GM23338 (cell line): ENCODE results near the gene JAKMIP1. TPM values are rescaled to one million over a fixed set of nuclear protein-coding genes. Genes with fewer than 3 reads are reported as not detected.

Experiments
- ATAC-seq: fragments of 200-7000 bp; cut with Tn5 transposase; 3 replicates; pipeline ENCODE4 v1.9.1; 2020
- DNase-seq: peaks from one replicate; pipeline ENCODE4 v3.0.0-alpha.2; 2015; ENCODE audit warnings: low spot score
- H2AFZ ChIP-seq: fragments of 200-600 bp; sonication (generic); 2 replicates; pipeline ENCODE4 v1.8.0; 2016; ENCODE audit warnings: antibody characterized with exemption, mild to moderate bottlenecking, moderate library complexity
- H3F3A ChIP-seq: fragments of 200-600 bp; sonication (generic); replicated peaks from 2 replicates; pipeline ENCODE4 v1.8.0; 2017; ENCODE audit warnings: antibody characterized with exemption, mixed run types, low read depth
- H3K27ac ChIP-seq: fragments of 200-600 bp; sonication (generic); 2 replicates; pipeline ENCODE4 v1.6.1; 2016; ENCODE audit warnings: low read depth
- H3K27me3 ChIP-seq: fragments of 200-600 bp; sonication (generic); 2 replicates; pipeline ENCODE4 v1.8.0; 2016; ENCODE audit warnings: mild to moderate bottlenecking, mixed run types, moderate library complexity; ENCODE audit not compliant: insufficient read depth
- H3K36me3 ChIP-seq: fragments of 200-600 bp; sonication (generic); 2 replicates; pipeline ENCODE4 v1.8.0; 2016; ENCODE audit warnings: mild to moderate bottlenecking; ENCODE audit not compliant: insufficient read depth
- H3K4me1 ChIP-seq: fragments of 200-600 bp; sonication (generic); 2 replicates; pipeline ENCODE4 v1.8.0; 2016; ENCODE audit warnings: mild to moderate bottlenecking, moderate library complexity; ENCODE audit not compliant: insufficient read depth
- H3K4me2 ChIP-seq: fragments of 200-600 bp; sonication (generic); 2 replicates; pipeline ENCODE4 v1.7.1; 2017; ENCODE audit warnings: mixed run types
- H3K4me3 ChIP-seq: fragments of 200-600 bp; sonication (generic); 2 replicates; pipeline ENCODE4 v1.6.1; 2016; ENCODE audit warnings: mixed run types
- H3K79me2 ChIP-seq: fragments of 200-600 bp; sonication (generic); replicated peaks from 2 replicates; pipeline ENCODE4 v1.8.0; 2017; ENCODE audit warnings: mild to moderate bottlenecking; ENCODE audit not compliant: insufficient read depth
- H3K9me2 ChIP-seq: fragments of 200-600 bp; sonication (generic); 2 replicates; pipeline ENCODE4 v1.8.0; 2017; ENCODE audit not compliant: insufficient read depth
- H4K20me1 ChIP-seq: fragments of 200-600 bp; sonication (generic); replicated peaks from 2 replicates; pipeline ENCODE4 v1.8.0; 2017; ENCODE audit warnings: mild to moderate bottlenecking; ENCODE audit not compliant: insufficient read depth
- H3K27ac Mint-ChIP-seq: 2 replicates; pipeline ENCODE4 v1.8.0; 2020; ENCODE audit warnings: inconsistent platforms, mild to moderate bottlenecking, moderate library complexity, mixed read lengths
- H3K27me3 Mint-ChIP-seq: 3 replicates; pipeline ENCODE4 v1.8.0; 2022; ENCODE audit warnings: low read depth, mild to moderate bottlenecking, moderate library complexity, mixed read lengths, inconsistent platforms; ENCODE audit not compliant: insufficient read depth, poor library complexity
- H3K36me3 Mint-ChIP-seq: 3 replicates; pipeline ENCODE4 v1.8.0; 2021; ENCODE audit warnings: low read depth, mild to moderate bottlenecking, inconsistent platforms, moderate library complexity, mixed read lengths
- H3K4me1 Mint-ChIP-seq: 3 replicates; pipeline ENCODE4 v1.8.0; 2020; ENCODE audit warnings: mild to moderate bottlenecking, inconsistent platforms, mixed read lengths
- H3K4me3 Mint-ChIP-seq: 3 replicates; pipeline ENCODE4 v1.8.0; 2021; ENCODE audit warnings: moderate library complexity, mild to moderate bottlenecking, inconsistent platforms, mixed read lengths
- H3K9me3 Mint-ChIP-seq: 3 replicates; pipeline ENCODE4 v1.8.0; 2020; ENCODE audit warnings: moderate library complexity, mild to moderate bottlenecking, inconsistent platforms, mixed read lengths
- CTCF ChIP-seq, 2 experiments: fragments of 200-600 bp in 1 of 2; sonication (generic) in 1 of 2; conservative IDR thresholded peaks; 2 replicates each; pipeline versions ENCODE4 v1.5.1 to v1.6.1; 2016 to 2017; ENCODE audit warnings: antibody characterized with exemption in 2 of 2, low read depth in 2 of 2, mild to moderate bottlenecking in 2 of 2, moderate library complexity in 1 of 2
- EZH2 ChIP-seq: fragments of 200-600 bp; sonication (generic); IDR thresholded peaks from one replicate; pipeline ENCODE4 v1.8.0; 2017; ENCODE audit warnings: antibody characterized with exemption, mild to moderate bottlenecking, low read depth; ENCODE audit not compliant: unreplicated experiment
- EZH2phosphoT487 ChIP-seq: fragments of 200-600 bp; sonication (generic); IDR thresholded peaks from one replicate; pipeline ENCODE4 v1.8.1; 2018; ENCODE audit warnings: antibody characterized with exemption; ENCODE audit not compliant: unreplicated experiment
- JUNB ChIP-seq: IDR thresholded peaks from one replicate; pipeline ENCODE4 v1.6.1; 2016; ENCODE audit warnings: antibody characterized with exemption; ENCODE audit not compliant: unreplicated experiment
- NANOG ChIP-seq: IDR thresholded peaks from 2 replicates; pipeline ENCODE4 v1.6.1; 2016; ENCODE audit warnings: antibody characterized with exemption, borderline replicate concordance
- POLR2AphosphoS5 ChIP-seq: IDR thresholded peaks from 2 replicates; pipeline ENCODE4 v1.6.1; 2016; ENCODE audit warnings: antibody characterized with exemption, low read depth
- REST ChIP-seq: IDR thresholded peaks from one replicate; pipeline ENCODE4 v1.6.1; 2018; ENCODE audit warnings: antibody characterized with exemption; ENCODE audit not compliant: unreplicated experiment
- STAT1 ChIP-seq: IDR thresholded peaks from one replicate; pipeline ENCODE4 v1.6.1; 2016; ENCODE audit warnings: antibody characterized with exemption; ENCODE audit not compliant: unreplicated experiment
- ZNF114 ChIP-seq: fragments of 250-450 bp; sonication (Bioruptor Pico); IDR thresholded peaks from 2 replicates; pipeline ENCODE4 v1.5.0; 2020; ENCODE audit warnings: mild to moderate bottlenecking, moderate library complexity
- ZNF331 ChIP-seq: fragments of 250-450 bp; sonication (Bioruptor Pico); IDR thresholded peaks from 2 replicates; pipeline ENCODE4 v1.5.0; 2020; ENCODE audit warnings: low read depth, mild to moderate bottlenecking, moderate library complexity
- polyA plus RNA-seq: library from polyadenylated mRNA; unstranded; fragments of >200 nt; fragmentation: Nextera tagmentation; extraction: Ambion mirVana; gene quantifications from 2 replicates; pipeline ENCODE4 v1.2.1, GENCODE V29; 2016
- total RNA-seq: library from RNA; depleted of rRNA; stranded (reverse); fragments of >200 nt; shearing (Covaris generic); gene quantifications from 2 replicates; pipeline ENCODE4 v1.2.3, GENCODE V29; 2014
- TF ChIP-seq, protein P1 (sequence below): fragments of 250-450 bp; sonication (Bioruptor Pico); IDR thresholded peaks from 2 replicates; pipeline ENCODE4 v1.5.0; 2020; ENCODE audit warnings: mild to moderate bottlenecking, moderate library complexity

The JAKMIP1 gene
- total and polyA plus RNA-seq, 2 experiments from 2014 or later: 4.6 to 5.1 TPM

- TF ChIP-seq REST: no peak
- TF ChIP-seq STAT1: no peak
- TF ChIP-seq EZH2phosphoT487: no peak
- no peak for TF ChIP-seq ZNF331 (CRISPR knock-in tag)
- no peak for TF ChIP-seq EZH2
- no peak for TF ChIP-seq ZNF114 (CRISPR knock-in tag)
These were observed 209.7 kb downstream of the JAKMIP1 start (continued) for GRCh38 chr4:5990446-5991160.

- no peak overlapping the region for H3K27ac ChIP-seq
- no peak overlapping the region for H3K27ac Mint-ChIP-seq
- peaks cover 5% of the 10 kb centered on the region; the same call in 2 of the 3 replicates for H3K36me3 Mint-ChIP-seq
- no peaks in the 10 kb centered on the region for H4K20me1 ChIP-seq
- H3K9me2 ChIP-seq: peaks cover 3% of the 10 kb centered on the region; the same call in 1 of the 2 replicates
- no peak for DNase-seq
- no peak overlapping the region for H3K4me3 ChIP-seq
- peaks cover 9% of the 10 kb centered on the region for H3K27me3 Mint-ChIP-seq
- no peak for ATAC-seq
- H3K27me3 ChIP-seq: no peaks in the 10 kb centered on the region
- H3F3A ChIP-seq: no peaks in the 10 kb centered on the region
- H3K4me1 ChIP-seq: no peaks in the 10 kb centered on the region
- no peak overlapping the region for H2AFZ ChIP-seq
- H3K4me3 Mint-ChIP-seq: no peak overlapping the region
- H3K4me2 ChIP-seq: no peak overlapping the region
- H3K4me1 Mint-ChIP-seq: no peaks in the 10 kb centered on the region; the same call in 2 of the 3 replicates
- peaks cover 17% of the 10 kb centered on the region for H3K9me3 Mint-ChIP-seq
- H3K36me3 ChIP-seq: no peaks in the 10 kb centered on the region
- no peaks in the 10 kb centered on the region for H3K79me2 ChIP-seq
- TF ChIP-seq, protein P1, sequence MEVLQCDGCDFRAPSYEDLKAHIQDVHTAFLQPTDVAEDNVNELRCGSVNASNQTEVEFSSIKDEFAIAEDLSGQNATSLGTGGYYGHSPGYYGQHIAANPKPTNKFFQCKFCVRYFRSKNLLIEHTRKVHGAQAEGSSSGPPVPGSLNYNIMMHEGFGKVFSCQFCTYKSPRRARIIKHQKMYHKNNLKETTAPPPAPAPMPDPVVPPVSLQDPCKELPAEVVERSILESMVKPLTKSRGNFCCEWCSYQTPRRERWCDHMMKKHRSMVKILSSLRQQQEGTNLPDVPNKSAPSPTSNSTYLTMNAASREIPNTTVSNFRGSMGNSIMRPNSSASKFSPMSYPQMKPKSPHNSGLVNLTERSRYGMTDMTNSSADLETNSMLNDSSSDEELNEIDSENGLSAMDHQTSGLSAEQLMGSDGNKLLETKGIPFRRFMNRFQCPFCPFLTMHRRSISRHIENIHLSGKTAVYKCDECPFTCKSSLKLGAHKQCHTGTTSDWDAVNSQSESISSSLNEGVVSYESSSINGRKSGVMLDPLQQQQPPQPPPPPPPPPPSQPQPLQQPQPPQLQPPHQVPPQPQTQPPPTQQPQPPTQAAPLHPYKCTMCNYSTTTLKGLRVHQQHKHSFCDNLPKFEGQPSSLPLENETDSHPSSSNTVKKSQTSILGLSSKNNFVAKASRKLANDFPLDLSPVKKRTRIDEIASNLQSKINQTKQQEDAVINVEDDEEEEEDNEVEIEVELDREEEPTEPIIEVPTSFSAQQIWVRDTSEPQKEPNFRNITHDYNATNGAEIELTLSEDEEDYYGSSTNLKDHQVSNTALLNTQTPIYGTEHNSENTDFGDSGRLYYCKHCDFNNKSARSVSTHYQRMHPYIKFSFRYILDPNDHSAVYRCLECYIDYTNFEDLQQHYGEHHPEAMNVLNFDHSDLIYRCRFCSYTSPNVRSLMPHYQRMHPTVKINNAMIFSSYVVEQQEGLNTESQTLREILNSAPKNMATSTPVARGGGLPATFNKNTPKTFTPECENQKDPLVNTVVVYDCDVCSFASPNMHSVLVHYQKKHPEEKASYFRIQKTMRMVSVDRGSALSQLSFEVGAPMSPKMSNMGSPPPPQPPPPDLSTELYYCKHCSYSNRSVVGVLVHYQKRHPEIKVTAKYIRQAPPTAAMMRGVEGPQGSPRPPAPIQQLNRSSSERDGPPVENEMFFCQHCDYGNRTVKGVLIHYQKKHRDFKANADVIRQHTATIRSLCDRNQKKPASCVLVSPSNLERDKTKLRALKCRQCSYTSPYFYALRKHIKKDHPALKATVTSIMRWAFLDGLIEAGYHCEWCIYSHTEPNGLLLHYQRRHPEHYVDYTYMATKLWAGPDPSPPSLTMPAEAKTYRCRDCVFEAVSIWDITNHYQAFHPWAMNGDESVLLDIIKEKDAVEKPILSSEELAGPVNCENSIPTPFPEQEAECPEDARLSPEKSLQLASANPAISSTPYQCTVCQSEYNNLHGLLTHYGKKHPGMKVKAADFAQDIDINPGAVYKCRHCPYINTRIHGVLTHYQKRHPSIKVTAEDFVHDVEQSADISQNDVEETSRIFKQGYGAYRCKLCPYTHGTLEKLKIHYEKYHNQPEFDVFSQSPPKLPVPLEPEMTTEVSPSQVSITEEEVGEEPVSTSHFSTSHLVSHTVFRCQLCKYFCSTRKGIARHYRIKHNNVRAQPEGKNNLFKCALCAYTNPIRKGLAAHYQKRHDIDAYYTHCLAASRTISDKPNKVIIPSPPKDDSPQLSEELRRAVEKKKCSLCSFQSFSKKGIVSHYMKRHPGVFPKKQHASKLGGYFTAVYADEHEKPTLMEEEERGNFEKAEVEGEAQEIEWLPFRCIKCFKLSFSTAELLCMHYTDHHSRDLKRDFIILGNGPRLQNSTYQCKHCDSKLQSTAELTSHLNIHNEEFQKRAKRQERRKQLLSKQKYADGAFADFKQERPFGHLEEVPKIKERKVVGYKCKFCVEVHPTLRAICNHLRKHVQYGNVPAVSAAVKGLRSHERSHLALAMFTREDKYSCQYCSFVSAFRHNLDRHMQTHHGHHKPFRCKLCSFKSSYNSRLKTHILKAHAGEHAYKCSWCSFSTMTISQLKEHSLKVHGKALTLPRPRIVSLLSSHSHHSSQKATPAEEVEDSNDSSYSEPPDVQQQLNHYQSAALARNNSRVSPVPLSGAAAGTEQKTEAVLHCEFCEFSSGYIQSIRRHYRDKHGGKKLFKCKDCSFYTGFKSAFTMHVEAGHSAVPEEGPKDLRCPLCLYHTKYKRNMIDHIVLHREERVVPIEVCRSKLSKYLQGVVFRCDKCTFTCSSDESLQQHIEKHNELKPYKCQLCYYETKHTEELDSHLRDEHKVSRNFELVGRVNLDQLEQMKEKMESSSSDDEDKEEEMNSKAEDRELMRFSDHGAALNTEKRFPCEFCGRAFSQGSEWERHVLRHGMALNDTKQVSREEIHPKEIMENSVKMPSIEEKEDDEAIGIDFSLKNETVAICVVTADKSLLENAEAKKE (CRISPR knock-in tag): no peak
- TF ChIP-seq NANOG: no peak
- TF ChIP-seq CTCF (conservative IDR thresholded peaks at IDR 0.05; ENCODE audit: low read depth in 2 of 2): no peak
- no peak for TF ChIP-seq JUNB
- TF ChIP-seq EZH2: no peak
- no peak for TF ChIP-seq ZNF331 (CRISPR knock-in tag)
- TF ChIP-seq POLR2AphosphoS5: no peak
These were observed 210.8 kb downstream of the JAKMIP1 start for GRCh38 chr4:5989236-5990225.
